OCI-M2 (cell line): ENCODE data around the gene CELF2.

ENCODE experiments used
- DNase-seq: peaks from one replicate; lab custom pipeline; 2025; ENCODE audit not compliant: unreplicated experiment; lab: John Stamatoyannopoulos, UW

Gene CELF2

DNA sequence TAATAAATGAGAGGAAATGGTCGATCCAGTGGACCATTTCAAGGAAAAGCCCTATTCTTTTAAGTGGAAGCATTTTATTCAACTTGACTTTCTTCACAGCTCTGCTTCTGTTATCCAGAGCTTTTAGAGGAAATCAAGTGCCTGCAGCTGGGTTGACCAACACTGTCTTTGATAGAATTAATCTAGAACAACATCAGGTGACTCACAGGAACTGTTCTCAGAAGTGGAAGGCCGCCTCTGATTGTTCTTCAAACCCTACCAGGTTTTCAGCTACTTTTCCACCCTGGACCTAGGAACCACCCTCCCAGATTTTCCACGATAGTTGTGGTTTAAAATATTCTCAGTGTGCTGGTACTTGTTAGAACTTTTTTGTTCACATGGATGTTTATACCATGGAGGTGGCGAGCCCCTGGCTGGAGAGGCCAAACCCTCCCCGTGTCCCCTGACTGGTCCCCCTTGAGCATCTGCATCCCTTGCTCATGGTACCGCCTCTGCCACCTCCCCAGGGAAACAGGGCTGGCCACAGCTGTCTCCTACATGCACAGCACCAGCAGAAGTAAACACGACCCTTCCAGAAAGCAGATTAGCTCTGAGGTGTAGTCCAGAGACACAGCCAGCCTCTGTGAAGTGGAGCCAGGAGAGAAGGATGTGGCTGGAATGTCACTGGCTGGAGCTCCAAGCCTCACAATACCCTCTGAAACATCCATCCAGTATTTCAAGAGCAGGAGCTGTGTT lies 300.4 kb downstream of the CELF2 start:
- no peak for DNase-seq

DNA sequence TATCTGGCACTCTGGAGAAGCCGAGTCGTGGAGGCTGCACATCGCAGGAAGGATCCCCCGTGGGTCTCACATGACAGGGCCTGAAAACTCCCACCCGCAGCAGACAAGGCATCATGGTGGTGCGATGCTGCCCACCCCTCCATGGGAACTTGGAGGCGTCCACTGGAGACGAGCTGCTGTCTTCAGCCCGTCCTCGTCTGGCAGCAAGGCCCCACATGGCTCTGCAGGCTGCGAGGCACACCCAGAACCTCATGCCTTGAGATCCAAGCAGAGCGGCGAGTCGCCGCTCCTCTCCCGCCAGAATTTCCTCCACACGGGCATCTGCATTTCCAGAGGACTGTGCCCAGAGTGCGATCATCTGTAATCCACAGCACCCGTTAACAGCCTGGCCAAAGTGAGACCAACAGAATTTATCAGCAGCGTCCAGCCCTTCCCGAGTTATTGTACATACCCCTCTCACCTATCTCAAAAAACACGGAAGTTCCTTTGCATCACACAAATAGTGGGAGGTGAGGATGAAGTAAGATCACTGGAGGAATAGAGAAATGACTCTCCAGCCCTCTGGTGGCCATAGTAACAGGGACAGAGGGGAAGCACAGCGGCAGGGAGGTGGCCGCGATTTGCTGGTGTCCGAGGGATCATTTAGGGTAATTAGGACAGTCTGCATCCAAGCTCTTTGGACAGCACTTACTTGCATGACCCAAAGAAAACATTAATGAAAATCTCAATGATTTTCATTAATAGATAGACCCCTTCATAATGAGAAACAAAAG lies 301.3 kb downstream of the CELF2 start:
- DNase-seq: no peak

DNA sequence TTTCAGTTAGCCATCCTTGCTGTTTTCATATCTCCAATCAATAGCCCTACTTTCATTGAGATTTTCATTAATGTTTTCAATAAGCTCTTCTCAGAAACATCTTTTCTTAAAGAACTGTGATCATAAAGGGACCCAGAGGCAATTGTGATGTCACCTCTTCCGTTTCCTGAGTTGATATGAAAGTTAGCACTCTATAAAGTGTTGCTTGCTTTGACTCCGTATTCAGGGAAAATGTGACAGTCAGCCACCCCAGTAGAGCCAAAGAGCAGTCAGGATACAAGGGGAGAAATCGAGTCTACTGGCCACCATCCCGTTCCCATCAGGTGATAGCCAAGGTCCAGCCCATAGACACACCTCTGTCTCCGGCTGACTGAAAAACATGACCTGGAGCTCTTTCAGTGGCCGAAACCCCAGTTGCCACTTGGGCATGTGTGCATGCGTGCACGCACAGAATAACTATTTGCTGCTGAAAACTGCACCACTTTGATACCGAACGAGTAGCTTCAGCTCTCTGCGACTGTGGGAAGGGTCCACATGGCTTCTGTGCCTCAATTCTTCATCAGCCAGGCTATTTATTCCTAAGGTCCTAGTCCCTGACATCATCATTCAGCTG lies 302.4 kb downstream of the CELF2 start:
- no peak for DNase-seq

DNA sequence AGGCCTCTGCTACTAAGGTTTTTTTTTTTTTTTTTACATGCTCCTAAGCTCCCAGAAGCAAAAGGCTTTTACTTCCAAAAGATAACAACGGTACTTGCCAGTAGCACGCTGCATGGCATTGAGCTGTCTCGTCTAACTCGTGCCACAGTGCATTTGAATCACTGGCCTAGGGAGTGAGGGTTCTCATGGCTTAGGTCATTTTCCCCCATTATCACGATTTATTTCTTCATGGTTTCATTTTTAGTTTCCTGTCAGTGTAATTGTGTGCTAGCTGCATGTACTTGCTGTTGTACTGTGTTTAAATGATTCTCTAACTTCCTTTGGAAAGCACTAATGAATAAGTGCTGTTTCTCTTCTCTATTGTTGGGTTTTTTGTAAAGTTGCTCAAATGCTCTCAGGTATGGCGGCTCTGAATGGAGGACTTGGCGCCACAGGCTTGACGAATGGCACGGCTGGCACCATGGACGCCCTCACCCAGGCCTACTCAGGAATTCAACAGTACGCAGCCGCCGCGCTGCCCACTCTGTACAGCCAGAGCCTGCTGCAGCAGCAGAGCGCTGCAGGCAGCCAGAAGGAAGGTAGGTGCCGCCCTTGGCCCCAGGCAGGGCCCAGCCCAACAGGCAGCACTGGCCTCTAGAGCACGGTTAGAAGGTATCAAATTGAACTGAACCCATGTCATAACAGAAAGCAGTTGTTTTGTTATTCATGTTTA lies 303.3 kb downstream of the CELF2 start:
- no peak for DNase-seq

- DNase-seq: no peak
Observed at GRCh38 chr10:11322698-11323097, 305.0 kb downstream of the CELF2 start.

DNA sequence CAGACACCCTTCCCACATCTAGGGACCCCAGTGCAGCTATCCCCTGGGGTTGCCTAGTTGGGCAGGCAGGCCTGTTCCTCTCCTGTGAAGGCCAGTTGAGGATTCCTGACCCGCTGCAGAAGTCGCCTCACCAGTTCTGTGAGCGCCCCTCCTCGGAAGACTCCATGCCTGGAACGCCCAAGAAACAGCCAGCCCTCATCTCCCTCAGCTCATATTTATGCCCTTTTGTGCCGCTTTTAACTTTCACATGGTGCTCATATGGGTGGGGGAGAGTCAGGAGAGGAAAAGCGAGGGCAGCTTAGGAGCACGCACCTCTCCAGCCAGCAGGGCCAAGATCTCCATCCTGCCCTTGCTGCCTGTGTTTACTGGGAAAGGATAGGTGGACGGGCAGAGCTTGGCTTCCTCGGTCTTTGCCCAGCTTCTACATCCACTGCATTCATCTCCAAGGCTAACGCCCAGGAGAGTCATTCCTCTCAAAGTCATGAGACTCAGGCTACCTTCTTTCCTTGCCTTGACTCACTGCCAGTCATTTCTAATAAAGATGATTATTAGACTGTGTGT lies 307.2 kb downstream of the CELF2 start:
- DNase-seq: no peak

GRCh38 chr10:11325817-11326216 lies 308.1 kb downstream of the CELF2 start:
- DNase-seq: no peak

DNA sequence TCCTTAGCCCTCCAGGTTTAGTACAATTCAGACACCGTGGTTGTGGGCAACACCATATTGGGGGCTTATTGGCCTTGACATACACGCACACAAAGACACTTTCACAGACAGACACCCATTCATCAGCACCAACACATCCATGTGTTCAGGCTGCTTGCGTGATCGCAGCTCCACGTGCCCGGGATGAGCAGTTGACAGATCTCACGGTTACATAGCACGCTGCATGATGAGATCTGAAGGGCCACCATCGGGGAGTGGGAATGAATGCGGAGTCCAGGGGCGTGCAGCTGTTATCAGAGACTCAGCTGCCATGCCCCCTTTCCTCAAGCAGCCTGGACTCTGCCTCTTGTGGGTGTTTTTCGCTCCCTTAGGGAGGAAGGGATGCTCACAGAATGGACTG lies 308.6 kb downstream of the CELF2 start:
- no peak for DNase-seq

GRCh38 chr10:11326913-11327616 lies 309.4 kb downstream of the CELF2 start:
- DNase-seq: no peak

DNA sequence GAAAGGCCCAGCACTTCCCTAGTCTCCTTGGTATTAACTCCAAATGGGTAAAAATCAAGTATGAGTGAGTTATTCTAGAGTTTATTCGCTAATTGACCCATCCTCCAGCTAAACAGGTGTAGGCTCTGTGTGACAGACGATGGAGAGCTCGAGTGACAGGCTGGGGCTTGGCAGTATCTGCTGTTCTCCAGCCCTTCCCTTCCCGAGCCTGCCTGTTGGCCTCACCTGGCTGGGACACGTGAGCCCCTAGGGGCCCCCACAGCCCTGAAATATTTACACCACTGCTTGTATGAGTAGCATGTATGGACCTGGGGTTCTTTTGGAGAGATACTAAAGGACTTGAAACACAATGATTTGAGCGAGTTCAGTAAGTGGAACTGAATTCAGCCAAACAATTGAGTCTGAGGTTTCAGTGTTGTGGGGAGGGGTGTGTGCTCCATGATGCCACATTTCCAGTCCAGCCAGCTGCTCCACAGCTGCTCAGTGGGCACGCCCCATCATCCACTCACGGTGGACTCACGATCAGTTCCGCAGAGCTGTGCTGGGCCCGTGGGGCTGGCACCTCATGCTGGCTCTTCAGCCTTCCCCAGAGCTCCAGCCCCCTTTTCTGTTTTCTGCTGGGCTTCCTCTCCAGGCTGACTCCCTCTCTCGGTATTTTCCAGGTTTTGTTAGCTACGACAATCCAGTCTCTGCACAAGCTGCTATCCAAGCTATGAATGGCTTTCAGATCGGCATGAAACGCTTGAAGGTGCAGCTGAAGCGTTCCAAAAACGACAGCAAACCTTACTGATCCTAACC lies 310.8 kb downstream of the CELF2 start:
- DNase-seq: no peak

- DNase-seq: no peak
Observed at GRCh38 chr10:11329062-11329673, 311.5 kb downstream of the CELF2 start.

- no peak for DNase-seq
Observed at GRCh38 chr10:11330383-11331045, 312.8 kb downstream of the CELF2 start.

DNA sequence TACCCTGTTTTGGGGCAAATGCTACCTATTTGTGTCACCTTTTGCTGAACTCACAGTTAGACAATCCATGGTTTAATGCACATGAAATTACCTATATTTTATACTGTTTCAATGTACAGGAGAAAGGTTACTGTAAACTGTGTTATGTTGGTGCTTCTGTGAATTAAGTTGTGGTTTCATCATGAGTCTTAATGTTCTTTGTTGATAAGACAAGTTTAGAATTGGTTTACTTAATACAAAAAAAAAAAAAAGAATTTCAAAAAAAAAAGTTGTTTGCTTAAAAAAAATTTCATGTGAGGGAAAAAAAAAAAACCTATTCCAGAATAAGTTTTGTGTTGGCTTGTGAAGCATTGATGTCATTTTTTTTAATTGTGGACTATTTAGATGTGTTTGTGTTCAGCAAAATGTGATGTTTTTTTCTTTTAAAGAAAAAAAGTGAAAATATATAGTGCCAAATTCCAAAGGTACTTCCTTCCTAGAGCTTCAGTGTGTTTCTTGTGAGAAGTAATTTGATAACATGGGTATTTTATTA lies 313.4 kb downstream of the CELF2 start:
- no peak for DNase-seq

DNA sequence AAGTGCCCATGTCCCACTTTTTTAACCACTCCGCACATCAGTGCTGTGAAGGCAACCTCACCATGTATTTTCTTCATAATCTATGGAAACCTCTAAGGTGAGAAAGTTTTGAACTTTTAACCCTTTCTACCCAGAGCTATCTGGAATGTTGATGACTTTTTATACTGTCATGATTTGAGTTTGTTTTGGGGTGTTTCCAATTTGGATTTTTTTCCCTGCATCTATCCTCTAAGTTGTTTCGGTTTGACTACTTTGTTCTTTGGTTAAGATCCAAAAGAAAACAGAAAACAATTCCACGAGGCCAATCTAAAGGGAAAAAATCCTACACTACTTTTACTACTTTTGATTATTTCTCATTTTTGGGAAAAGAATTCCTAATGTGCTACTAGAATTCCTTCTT lies 314.1 kb downstream of the CELF2 start:
- DNase-seq: no peak

GRCh38 chr10:11332846-11333245 lies 315.2 kb downstream of the CELF2 start:
- DNase-seq: no peak

DNA sequence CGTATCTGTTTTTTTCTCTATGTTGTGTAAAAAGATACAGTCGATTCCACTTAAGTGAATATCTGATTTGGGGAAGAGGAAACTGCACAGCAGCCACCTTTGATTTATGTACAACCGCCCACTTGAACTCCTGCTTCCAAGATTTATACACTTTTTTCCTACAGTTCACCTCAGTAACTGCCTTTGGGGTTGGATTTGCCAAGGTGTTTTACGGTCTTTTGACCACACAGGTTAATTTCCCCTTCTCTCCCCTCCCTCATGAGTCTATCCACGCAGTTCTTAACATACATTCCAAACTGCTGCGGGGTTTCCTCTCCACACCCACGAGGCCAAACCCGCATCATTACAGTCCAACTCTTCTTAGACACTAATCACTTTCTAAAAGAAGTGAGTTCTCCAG lies 316.8 kb downstream of the CELF2 start:
- DNase-seq: no peak

- DNase-seq: no peak
Observed at GRCh38 chr10:11335167-11335652, 317.5 kb downstream of the CELF2 start.

DNA sequence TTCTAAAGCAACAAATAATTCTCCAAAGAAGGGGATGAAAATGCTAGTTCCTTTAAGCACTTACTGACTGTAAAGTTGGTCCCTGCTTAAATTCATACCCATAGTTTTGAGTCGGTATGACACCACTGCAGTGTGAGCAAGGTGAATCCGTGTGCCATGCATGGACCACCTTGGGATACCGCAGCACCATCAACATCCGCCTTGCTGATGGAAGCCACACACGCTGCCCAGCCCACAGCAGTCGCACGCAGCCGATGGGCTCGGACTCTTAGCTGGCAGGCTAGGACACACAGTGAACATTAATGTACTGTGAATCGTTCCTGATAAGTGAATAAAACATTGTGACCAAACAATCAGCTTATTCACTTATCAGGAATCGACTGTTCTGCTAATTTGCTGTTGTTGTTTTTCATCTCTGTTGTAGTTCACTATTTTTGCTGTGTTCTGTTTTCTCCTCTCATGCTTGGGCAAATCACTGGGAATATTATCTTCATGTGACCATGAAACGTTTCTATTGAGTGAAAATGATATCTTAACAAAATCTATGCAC lies 318.3 kb downstream of the CELF2 start:
- no peak for DNase-seq
